ENCODE data around the gene SGTA.

Gene SGTA

DNA sequence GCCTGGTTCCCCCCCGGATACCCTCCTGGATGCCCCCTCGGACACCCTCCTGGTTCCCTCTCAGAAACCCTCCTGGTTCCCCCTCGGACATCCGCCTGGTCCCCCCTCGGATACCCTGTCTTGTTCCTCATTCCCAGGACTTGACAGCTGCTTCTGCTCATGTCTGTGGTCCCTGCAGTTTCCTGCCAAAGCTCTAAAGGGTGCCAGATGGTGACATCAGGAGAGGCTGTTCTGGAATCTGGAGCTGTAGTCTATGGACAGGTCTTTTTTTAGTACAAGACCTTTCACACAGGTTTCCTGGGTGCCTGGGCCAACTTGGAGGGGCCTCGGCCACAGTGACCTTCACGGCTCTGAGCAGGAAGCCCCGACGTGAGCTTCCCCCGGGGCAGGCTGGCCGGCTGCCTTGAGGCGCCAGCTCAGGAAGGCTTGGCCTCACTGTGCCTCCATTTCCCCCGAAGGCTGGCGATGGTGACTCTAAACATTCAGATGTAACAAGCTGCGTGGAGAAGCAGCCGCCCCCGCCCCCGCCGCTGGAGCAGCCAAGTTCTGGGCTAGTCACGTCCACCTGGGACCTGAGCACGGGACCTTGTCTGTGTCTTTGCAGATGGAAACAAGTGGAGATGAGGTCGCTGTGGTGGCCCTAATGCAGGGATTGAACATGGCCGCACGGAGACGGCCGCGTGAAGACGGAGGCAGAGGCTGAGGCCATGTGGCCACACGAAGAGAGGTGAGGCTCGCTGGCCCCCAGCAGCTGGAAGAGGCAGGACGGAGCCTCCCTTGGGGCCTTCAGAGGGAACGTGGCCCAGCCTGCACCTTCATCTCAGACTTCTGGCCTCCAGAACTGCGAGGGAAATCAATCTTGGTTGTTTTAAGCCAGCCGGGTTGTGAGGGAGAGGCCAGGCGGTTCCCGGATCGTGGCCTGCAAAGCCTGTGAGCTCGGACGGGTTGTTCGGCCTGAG lies 12.7 kb downstream of the SGTA start:
- in situ Hi-C loops (cut with MboI; ENCODE audit: low pct_unique_long_range_greater_than_20kb, low sequenced_read_pairs, unreplicated experiment) = no loop called here
- no peak for DNase-seq (ENCODE audit: low spot score)
- TF ChIP-seq, protein P1, sequence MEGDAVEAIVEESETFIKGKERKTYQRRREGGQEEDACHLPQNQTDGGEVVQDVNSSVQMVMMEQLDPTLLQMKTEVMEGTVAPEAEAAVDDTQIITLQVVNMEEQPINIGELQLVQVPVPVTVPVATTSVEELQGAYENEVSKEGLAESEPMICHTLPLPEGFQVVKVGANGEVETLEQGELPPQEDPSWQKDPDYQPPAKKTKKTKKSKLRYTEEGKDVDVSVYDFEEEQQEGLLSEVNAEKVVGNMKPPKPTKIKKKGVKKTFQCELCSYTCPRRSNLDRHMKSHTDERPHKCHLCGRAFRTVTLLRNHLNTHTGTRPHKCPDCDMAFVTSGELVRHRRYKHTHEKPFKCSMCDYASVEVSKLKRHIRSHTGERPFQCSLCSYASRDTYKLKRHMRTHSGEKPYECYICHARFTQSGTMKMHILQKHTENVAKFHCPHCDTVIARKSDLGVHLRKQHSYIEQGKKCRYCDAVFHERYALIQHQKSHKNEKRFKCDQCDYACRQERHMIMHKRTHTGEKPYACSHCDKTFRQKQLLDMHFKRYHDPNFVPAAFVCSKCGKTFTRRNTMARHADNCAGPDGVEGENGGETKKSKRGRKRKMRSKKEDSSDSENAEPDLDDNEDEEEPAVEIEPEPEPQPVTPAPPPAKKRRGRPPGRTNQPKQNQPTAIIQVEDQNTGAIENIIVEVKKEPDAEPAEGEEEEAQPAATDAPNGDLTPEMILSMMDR (IDR thresholded peaks at IDR 0.05; ENCODE audit: extremely low read depth, insufficient read depth, missing control alignments) = no peak

DNA sequence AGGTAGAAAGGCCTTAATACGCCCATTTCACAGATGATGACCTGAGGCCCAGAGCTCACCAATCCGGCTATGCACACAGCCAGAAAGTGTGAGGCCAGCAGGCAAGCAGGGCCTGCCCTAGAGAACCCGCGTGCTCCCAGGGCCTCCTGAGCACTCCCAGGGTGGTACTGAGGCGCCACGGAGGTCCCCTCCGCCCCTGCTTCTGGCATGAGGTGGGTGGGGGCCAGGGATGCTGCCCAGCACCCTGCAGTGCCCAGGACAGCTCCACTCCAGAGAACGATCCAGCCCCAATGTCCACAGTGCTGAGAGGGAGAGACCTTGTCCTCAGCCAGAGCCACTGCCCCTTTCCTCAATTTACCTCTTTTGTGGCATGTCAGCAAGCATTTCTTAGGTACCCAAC lies 13.9 kb downstream of the SGTA start:
- no peak for DNase-seq (ENCODE audit: low spot score)
- in situ Hi-C loops (cut with MboI; ENCODE audit: low pct_unique_long_range_greater_than_20kb, low sequenced_read_pairs, unreplicated experiment) = no loop called here
- TF ChIP-seq, protein P1 (IDR thresholded peaks at IDR 0.05; ENCODE audit: extremely low read depth, insufficient read depth, missing control alignments) = no peak

DNA sequence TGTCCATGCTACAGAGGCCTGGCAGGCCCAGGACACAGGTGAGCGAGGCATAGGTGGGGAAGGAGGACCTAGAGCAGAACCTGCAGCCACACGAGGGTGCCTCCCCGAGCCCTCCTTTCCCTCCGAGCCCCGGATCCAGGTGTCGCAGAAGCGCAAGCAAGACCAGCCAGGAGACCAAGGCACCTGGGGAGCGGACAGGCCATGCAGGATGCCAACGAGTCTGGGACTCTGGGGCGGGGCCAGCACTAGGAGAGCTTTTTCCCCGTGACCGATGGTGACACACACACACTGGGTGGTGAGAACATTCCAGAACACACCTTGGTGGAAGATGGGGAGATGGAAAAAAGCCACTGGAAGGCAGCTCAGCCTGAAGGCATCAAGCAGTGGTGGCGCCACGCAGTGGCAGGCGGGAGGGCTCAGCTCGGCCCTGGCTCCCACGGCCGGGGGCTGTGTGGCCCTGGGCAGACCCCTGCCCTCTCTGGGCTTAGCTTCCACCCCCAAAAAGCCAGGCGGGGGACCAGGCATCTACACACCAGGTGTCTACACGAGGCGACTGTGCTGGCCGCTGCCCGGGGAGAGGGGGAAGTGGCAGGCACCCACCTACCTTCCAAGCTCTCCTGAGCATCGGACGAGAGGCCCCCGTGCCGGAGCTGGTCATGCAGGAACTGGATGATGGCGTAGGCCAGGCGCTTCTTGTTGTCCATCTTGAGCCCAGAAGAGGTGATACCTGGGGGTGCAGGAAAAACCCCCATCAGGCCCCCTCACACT lies 14.5 kb downstream of the SGTA start:
- in situ Hi-C loops (cut with MboI; ENCODE audit: low pct_unique_long_range_greater_than_20kb, low sequenced_read_pairs, unreplicated experiment) = no loop called here
- TF ChIP-seq, protein P1 (IDR thresholded peaks at IDR 0.05; ENCODE audit: extremely low read depth, insufficient read depth, missing control alignments) = no peak
- no peak for DNase-seq (ENCODE audit: low spot score)

DNA sequence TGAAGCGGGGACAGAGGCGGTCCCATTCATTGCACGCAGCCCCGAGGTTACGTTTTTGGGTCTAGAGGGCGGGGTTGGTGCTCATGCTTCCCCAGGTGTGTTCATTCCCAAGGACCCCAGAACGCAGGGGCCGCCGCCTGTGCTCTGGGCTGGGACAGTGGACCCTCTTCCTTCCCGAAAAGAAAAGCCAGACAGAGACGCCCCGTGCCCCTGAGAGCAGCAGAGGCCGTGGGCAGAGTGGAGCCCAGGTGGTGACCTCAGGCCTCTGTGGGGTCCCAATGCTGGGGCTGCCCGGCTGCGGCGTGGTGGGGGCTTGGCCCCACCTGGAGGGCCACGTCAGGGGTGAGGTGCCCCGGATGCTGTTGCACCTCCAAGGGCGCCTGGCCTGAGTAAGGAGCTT lies 15.4 kb downstream of the SGTA start:
- DNase-seq (ENCODE audit: low spot score) = no peak
- in situ Hi-C loops (cut with MboI; ENCODE audit: low pct_unique_long_range_greater_than_20kb, low sequenced_read_pairs, unreplicated experiment) = no loop called here
- TF ChIP-seq, protein P1 (IDR thresholded peaks at IDR 0.05; ENCODE audit: extremely low read depth, insufficient read depth, missing control alignments) = no peak

DNA sequence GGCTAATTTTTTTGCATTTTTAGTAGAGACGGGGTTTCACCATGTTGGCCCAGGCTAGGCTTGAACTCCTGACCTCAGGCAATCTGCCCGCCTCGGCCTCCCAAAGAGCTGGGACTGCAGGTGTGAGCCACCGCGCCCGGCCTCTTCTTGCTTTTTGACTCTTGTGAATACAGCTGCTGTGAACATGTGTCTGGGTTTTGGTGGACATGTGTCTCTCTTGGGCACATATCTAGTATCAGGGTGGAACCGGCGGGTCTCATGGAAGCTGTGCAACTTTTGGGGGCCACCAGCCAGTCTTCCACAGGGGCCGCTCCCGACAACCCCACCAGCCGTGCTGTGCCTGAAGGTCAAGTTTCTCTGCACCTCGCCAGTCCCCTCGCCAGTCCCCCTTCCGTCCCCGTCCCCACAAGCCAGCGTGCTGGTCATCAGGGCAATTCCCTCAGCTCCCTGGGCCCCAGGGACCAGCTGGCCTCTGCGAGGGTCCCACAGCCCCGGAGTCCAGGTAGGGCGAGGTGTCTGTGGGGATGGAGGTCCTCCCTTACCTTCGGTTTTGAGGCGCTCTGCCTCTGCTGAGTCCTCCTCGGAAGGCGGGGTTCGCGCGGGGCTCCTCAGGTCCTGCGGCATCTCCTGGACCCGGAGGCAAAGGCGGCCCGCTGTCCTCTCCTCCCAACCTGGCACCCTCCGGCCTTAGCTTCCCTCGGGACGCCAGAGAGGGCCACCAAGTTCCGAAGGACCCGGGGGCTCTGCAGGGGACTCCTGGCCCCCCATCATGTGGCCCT lies 16.3 kb downstream of the SGTA start:
- in situ Hi-C loops (cut with MboI; ENCODE audit: low pct_unique_long_range_greater_than_20kb, low sequenced_read_pairs, unreplicated experiment) = no loop called here
- TF ChIP-seq, protein P1 (IDR thresholded peaks at IDR 0.05; ENCODE audit: extremely low read depth, insufficient read depth, missing control alignments) = no peak
- no peak for DNase-seq (ENCODE audit: low spot score)

DNA sequence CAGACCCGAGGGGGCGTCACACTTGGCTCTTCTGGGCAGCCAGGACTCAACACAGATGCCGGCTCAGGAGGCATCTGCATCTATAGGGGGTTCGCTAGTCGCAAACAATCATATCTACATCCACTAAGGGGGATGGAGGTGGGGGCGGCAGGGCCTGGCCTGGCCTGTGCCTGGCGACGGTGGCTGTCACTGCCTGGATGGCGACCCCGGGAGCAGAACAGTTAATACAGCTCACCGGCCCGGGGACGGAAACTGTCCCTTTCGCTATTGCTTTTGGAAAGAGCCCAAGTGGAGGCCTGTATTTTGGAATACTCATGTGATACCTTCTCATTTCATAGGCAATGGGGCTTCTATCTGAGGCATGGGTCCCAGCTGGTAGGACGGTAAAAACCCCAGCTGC lies 17.7 kb downstream of the SGTA start:
- DNase-seq (ENCODE audit: low spot score) = no peak
- in situ Hi-C loops (cut with MboI; ENCODE audit: low pct_unique_long_range_greater_than_20kb, low sequenced_read_pairs, unreplicated experiment) = no loop called here
- TF ChIP-seq, protein P1 (IDR thresholded peaks at IDR 0.05; ENCODE audit: extremely low read depth, insufficient read depth, missing control alignments) = no peak
